Occipital lobe (tissue), 3 donors: ENCODE results near the gene STRIP2. TPM values are rescaled to one million over a fixed set of nuclear protein-coding genes. Genes with fewer than 3 reads are reported as not detected.
"Not testable (repeated sequence)": the region's sequence is repeated elsewhere in the genome, so short reads cannot be mapped to it uniquely, and the experiment has no call there.

Source experiments
- DNase-seq: peaks from one replicate; lab custom pipeline; 2025; lab: John Stamatoyannopoulos, UW
- small RNA-seq: library from RNA; depleted of rRNA; stranded (forward); fragments of <200 nt; gene quantifications from one replicate; pipeline ENCODE3, GENCODE V24; 2014
- total RNA-seq: library from RNA; depleted of rRNA; stranded (reverse); fragments of >200 nt; gene quantifications from one replicate; pipeline ENCODE4 v1.2.3, GENCODE V29; 2014

Gene STRIP2
- total RNA-seq, 1 donor from 2014 or later: 0.94 TPM

- DNase-seq: no peak
Observed at GRCh38 chr7:129525225-129525862, 91.1 kb downstream of the STRIP2 start.

DNA sequence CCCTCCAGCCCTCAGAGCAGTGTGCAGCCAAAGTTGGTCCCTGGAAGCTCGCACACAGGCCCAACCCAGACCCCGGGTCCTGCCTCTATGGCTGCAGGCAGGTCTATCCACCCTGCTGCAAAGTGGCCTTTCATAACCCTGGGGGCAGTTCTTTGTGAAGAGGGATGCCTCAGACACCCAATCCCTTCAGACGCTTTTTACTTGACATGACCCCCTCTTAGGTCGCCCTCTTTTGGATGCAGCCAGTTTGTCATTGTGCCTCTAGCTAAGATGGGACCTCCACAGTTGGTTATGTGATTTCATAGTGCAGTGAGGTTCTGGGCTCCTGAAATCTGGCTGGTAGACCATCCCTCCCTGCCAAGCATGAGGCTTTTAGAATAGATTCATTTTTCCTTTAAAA lies 95.4 kb downstream of the STRIP2 start:
- no peak for DNase-seq

DNA sequence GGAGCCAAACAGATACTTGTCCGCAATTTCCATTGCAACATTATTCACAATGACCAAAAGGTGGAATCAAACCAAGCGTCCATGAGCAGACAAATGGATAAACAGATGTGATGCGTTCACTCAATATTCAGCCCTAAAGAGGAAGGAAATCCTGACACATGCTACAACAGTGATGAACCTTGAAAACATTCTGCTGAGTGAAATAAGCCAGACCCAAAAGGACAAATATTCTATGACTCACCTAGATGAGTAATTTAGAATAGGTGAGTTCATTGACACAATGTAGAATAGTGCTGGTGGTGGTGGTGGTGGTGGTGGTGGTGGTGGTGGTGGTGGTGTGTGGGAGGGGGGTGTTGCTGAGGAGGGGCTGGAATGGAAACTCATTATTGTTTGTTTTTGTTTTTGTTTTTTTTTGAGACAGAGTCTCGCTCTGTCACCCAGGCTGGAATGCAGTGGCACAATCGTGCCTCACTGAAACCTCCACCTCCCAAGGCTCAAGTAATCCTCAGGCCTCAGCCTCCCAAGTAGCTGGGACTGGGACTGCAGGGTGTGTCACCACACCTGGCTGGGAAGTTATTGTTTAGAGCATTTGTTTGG lies 96.7 kb downstream of the STRIP2 start:
- DNase-seq: no peak

GRCh38 chr7:129531721-129532120 lies 97.5 kb downstream of the STRIP2 start:
- DNase-seq: no peak

- no peak for DNase-seq
Observed at GRCh38 chr7:129532375-129532774, 98.1 kb downstream of the STRIP2 start.

- not testable (repeated sequence) for DNase-seq
Observed at GRCh38 chr7:129534558-129535274, 100.5 kb downstream of the STRIP2 start.

DNA sequence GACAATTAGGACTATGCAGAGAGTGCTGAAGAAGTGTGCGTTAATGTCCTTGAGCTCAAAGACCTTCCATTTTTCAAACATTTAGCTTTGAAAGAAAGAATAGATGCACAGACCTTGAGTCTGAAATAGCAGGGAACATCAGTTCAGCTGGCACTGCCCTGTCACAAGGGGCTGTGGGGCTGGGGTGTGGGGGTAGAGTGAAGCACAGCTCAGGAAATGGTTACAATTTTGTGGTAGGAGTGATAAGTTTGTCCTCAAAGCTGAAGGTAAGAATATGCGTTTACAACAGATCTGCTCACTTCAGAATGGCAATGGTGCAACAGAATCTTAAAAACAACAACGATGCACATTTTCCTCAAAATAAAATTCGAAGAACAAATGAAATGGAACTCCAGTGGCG lies 101.7 kb downstream of the STRIP2 start:
- DNase-seq: no peak

GRCh38 chr7:129536323-129536722 lies 102.1 kb downstream of the STRIP2 start:
- DNase-seq: no peak

Small RNAs within 50 kb of the gene (small RNA-seq; reads per million reads assigned to genes)
- not detected for gene AC009244.1
- gene RNU1-72P: not detected
- gene SNRPGP3: not detected

Other genes with a start within 250 kb of the STRIP2 start
- 8.7 TPM for gene SMO, start 245.8 kb upstream of the STRIP2 start, total RNA-seq
- 22.8 TPM for gene AHCYL2, start 209.4 kb upstream of the STRIP2 start, total RNA-seq
- gene SMKR1, start 68.1 kb downstream of the STRIP2 start, total RNA-seq: 2.3 TPM
- 16.1 TPM for gene NRF1, start 177.3 kb downstream of the STRIP2 start, total RNA-seq